Glutamatergic neuron (in vitro differentiated cells): ENCODE results near the gene ATXN7L3. TPM values are rescaled to one million over a fixed set of nuclear protein-coding genes. Genes with fewer than 3 reads are reported as not detected.
A peak's percentile ranks its signal among the peaks of the same experiment; 100 is the strongest.
"Not testable (repeated sequence)": the region's sequence is repeated elsewhere in the genome, so short reads cannot be mapped to it uniquely, and the experiment has no call there.

ENCODE experiments used
- DNase-seq: peaks from one replicate; pipeline ENCODE4 v3.0.0; 2022
- H3K27ac Mint-ChIP-seq: one replicate; pipeline ENCODE4 v1.8.0; 2020; ENCODE audit warnings: mild to moderate bottlenecking, mixed read lengths, inconsistent platforms; ENCODE audit not compliant: unreplicated experiment
- H3K27me3 Mint-ChIP-seq: one replicate; pipeline ENCODE4 v1.8.0; 2020; ENCODE audit warnings: mild to moderate bottlenecking, moderate library complexity, mixed read lengths, inconsistent platforms; ENCODE audit not compliant: unreplicated experiment
- H3K36me3 Mint-ChIP-seq: one replicate; pipeline ENCODE4 v1.8.0; 2020; ENCODE audit warnings: mild to moderate bottlenecking, mixed read lengths, inconsistent platforms; ENCODE audit not compliant: unreplicated experiment
- H3K4me1 Mint-ChIP-seq: one replicate; pipeline ENCODE4 v1.8.0; 2020; ENCODE audit warnings: mild to moderate bottlenecking, low read depth, mixed read lengths, inconsistent platforms; ENCODE audit not compliant: unreplicated experiment
- H3K4me3 Mint-ChIP-seq: one replicate; pipeline ENCODE4 v1.8.0; 2020; ENCODE audit warnings: mild to moderate bottlenecking, mixed read lengths, inconsistent platforms; ENCODE audit not compliant: unreplicated experiment
- H3K9me3 Mint-ChIP-seq: one replicate; pipeline ENCODE4 v1.8.0; 2020; ENCODE audit warnings: mild to moderate bottlenecking, moderate library complexity, mixed read lengths, inconsistent platforms; ENCODE audit not compliant: unreplicated experiment
- long read RNA-seq: library from polyadenylated mRNA; unstranded; transcript quantifications from one replicate; pipeline ENCODE4 v2.0.0, GENCODE V29; 2020; ENCODE audit not compliant: unreplicated experiment
- total RNA-seq: library from RNA; stranded (reverse); fragmentation: NEBNext Ultra II Directional; extraction: Animal tissue kit (Norgen Biotek cat#: 25700); gene quantifications from one replicate; pipeline ENCODE4 v1.2.1, GENCODE V29; 2021; ENCODE audit not compliant: unreplicated experiment
- TF ChIP-seq, protein P1 (sequence below): fragments of 200-600 bp; sonication (generic); IDR thresholded peaks from one replicate; pipeline ENCODE4 v1.5.0; 2021; ENCODE audit not compliant: partially characterized antibody, unreplicated experiment

ATXN7L3 gene, protein sequence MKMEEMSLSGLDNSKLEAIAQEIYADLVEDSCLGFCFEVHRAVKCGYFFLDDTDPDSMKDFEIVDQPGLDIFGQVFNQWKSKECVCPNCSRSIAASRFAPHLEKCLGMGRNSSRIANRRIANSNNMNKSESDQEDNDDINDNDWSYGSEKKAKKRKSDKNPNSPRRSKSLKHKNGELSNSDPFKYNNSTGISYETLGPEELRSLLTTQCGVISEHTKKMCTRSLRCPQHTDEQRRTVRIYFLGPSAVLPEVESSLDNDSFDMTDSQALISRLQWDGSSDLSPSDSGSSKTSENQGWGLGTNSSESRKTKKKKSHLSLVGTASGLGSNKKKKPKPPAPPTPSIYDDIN
- 146 TPM for total RNA-seq
- long read RNA-seq, partial matches to known transcripts: 0 of 6 reads
- long read RNA-seq, other reads (novel, unspliced or antisense): 5 of 6 reads

DNA sequence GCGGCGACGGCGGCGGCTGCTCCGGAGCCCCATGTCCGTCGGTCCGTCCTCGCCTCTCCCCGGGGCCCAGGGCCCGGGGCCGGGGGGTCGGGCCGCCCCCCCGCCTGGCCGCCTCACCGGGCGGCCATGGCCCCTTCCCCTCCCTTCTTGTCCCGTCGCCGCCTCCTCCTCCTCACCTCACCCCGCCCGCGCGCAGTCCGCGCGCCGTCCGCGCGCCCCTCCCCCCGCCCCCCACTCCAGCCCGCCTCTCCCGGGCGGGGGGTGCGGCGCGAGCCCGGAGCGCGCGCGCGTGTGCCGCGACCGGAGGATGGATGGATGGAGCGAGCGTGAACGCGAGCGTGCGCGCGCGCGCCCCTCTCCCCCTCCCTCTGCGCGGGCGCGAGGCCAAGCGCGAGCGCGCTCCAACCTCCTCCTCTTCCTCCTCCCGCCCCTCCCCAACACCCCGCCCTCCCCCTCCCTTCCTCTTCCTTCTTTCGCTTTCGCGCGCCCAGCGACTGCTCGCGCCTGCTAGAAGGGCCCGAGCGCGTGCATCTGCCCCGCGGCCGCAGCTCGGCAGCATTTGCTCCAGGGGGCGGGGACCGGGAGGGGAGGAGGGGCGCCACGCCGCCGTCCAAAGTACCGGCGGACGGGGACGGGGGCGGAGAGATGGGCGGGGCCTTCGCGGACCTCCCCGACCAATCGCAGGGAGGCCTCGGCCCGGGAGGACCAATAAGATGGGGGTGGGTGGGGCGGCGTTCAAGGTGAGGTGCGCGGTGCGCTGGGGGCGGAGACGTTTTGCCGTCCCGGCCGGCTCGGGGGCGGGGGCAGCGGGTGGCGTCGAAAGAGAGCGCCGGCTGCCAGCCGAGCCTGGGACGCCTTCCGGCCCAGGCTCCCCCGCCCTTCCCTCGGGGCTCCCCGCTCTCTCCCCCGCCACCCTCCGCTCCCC is at the start of gene ATXN7L3:
TSS of gene ATXN7L3 (minus strand) at position 332 of the 925 bp plus-strand sequence. CDS start 1,814 bp downstream, outside the sequence.
- Mint-ChIP-seq H3K9me3 (peaks cover 9% of the 10 kb centered on the region), H3K27ac (peak within 1 kb of the TSS; percentile 92), H3K4me3 (peak within 1 kb of the TSS; percentile 93), H3K27me3 (peaks cover 8% of the 10 kb centered on the region), H3K36me3 (no peaks in the 10 kb centered on the region), H3K4me1 (peaks cover 25% of the 10 kb centered on the region)
- DNase-seq: peak; percentile 100
- TF ChIP-seq, protein P1, sequence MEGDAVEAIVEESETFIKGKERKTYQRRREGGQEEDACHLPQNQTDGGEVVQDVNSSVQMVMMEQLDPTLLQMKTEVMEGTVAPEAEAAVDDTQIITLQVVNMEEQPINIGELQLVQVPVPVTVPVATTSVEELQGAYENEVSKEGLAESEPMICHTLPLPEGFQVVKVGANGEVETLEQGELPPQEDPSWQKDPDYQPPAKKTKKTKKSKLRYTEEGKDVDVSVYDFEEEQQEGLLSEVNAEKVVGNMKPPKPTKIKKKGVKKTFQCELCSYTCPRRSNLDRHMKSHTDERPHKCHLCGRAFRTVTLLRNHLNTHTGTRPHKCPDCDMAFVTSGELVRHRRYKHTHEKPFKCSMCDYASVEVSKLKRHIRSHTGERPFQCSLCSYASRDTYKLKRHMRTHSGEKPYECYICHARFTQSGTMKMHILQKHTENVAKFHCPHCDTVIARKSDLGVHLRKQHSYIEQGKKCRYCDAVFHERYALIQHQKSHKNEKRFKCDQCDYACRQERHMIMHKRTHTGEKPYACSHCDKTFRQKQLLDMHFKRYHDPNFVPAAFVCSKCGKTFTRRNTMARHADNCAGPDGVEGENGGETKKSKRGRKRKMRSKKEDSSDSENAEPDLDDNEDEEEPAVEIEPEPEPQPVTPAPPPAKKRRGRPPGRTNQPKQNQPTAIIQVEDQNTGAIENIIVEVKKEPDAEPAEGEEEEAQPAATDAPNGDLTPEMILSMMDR: no peak

DNA sequence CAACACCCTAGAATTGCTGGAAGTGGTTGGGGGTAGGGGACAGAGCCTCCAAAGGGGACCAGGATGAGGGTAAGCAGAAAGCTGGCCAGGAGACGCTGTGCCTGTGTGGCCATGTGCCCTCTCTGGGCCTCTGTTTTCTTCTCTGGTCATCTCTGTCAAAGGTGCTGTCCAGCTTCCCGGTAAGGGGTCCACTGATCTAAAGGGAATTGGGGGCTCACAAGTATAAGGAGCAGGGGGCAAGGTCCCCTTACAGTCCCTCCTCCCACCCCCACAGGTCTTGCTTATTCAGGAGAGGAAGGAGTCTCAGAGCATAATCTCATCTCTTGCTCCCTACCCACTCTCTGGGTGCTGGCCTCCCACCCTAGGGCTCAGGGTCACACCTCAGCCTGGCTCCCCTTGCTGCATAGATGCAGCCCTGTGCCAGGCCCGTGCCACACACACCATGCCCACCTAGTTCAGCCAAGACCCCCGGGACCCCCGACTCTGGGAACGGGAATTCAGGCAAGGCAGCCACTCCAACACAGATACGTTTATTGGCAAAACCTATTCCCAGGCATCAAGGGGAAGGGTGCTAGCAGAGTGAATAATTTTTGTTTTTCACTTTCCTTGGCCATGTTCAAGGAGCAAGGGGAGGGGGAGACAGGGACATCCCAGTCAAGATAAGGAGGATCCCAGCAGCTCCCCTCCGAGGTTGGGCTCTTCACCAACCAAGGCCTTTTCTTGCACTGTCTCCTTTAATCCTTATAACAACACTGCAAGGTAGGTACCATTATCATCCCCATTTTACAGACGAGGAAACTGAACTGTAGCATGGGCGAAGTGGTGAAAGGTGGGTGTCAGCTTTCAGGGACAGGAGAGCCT is 48.4 kb upstream of the ATXN7L3 start:
- DNase-seq: no peak
- Mint-ChIP-seq H3K4me3 (no peak overlapping the region), H3K36me3 (no peaks in the 10 kb centered on the region), H3K27me3 (no peaks in the 10 kb centered on the region), H3K9me3 (peaks cover 4% of the 10 kb centered on the region), H3K4me1 (peaks cover 10% of the 10 kb centered on the region), H3K27ac (no peak overlapping the region)
- TF ChIP-seq, protein P1: no peak

DNA sequence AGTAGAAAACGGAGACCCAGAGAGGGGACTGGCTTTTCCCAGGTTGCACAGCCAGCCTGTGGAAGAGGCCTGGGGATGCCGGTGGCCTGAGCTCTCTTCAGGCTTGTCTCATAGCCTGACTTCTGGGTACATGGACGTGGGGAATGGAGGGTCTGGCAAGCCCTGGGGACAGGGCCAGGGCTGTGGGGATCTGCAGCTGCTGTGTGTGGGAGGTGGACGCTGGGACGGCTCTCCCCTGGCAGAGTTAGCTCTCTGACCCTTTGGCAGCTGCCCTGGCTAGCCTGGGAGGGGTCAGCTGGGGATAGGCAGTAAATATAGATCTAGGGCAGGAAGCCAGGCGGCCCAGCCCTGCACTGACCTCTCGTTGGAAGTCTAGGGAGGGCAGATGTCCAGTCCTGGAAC is 47.8 kb upstream of the ATXN7L3 start:
- H3K27me3 Mint-ChIP-seq: no peaks in the 10 kb centered on the region
- H3K36me3 Mint-ChIP-seq: no peaks in the 10 kb centered on the region
- peaks cover 10% of the 10 kb centered on the region for H3K4me1 Mint-ChIP-seq
- TF ChIP-seq, protein P1: no peak
- DNase-seq: no peak
- no peak overlapping the region for H3K4me3 Mint-ChIP-seq
- H3K9me3 Mint-ChIP-seq: peaks cover 4% of the 10 kb centered on the region
- H3K27ac Mint-ChIP-seq: no peak overlapping the region

DNA sequence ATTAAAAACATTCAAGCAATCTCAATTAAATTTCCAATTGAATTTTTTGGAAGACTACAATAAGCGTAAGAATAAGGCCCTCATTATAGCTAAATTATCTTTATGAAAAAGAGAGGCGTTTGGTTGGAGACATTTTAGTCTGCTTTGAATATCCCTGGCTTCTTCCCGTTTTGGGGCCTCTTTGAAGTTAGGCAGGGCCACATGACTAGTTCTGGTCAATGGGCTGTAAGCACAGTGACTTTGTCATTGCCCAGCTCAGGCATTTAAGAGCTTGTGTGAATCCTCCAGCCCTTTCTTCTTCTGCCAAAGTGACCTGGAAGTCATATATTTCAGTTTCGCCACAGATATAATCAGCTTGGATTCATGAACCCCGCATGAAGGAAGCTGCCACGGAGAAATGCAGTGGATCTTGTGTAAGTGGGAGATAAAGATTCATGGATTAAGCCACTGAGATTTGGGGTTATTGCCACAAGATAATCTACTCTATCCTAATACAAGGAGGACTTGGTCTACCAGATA is 41.5 kb upstream of the ATXN7L3 start:
- no peak overlapping the region for H3K27ac Mint-ChIP-seq
- no peaks in the 10 kb centered on the region for H3K27me3 Mint-ChIP-seq
- H3K4me3 Mint-ChIP-seq: no peak overlapping the region
- H3K36me3 Mint-ChIP-seq: no peaks in the 10 kb centered on the region
- TF ChIP-seq, protein P1: no peak
- DNase-seq: no peak
- H3K4me1 Mint-ChIP-seq: peaks cover 3% of the 10 kb centered on the region
- H3K9me3 Mint-ChIP-seq: no peaks in the 10 kb centered on the region

DNA sequence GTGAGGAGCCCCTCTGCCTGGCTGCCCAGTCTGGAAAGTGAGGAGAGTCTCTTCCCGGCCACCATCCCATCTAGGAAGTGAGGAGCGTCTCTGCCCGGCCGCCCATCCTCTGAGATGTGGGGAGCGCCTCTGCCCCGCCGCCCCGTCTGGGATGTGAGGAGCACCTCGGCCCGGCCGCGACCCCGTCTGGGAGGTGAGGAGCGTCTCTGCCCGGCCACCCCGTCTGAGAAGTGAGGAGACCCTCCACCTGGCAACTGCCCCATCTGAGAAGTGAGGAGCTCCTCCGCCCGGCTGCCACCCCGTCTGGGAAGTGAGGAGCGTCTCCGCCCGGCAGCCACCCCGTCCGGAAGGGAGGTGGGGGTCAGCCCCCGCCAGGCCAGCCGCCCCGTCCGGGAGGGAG is 38.2 kb upstream of the ATXN7L3 start:
- H3K36me3 Mint-ChIP-seq, H3K27ac Mint-ChIP-seq: not testable (repeated sequence)

More for the DNA sequence above, 38.2 kb upstream of the ATXN7L3 start:
- not testable (repeated sequence) for H3K27me3 Mint-ChIP-seq, H3K4me3 Mint-ChIP-seq, DNase-seq, H3K9me3 Mint-ChIP-seq, H3K4me1 Mint-ChIP-seq
